ENCODE results near the gene SV2B.
A peak's percentile ranks its signal among the peaks of the same experiment; 100 is the strongest.

Gene SV2B

DNA sequence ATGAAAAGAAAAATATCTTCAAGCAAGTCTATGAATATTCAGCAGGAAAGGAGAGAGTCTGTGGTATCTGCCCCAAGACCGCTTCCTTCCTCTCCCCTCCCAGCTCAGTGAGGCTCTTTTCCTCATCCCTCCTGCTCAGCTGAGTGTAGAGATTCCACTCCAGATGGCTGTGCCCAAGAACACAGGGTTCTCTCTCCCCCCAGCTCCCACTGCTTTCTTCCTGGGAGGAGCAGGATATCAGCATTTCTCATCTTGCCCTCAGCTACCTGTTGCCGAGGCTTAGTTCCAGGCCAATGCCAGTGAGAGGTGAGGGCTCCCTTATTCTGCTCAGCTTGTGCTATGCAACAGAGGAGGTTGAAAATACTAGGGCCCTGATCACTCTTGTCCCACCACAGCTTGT, 211.9 kb downstream of the SV2B start:
- H3K27me3 ChIP-seq (ENCODE audit: low read length): no peaks in the 10 kb centered on the region
- H3K27ac ChIP-seq (ENCODE audit: low read depth, low read length): no peak overlapping the region
- H2AFZ ChIP-seq (ENCODE audit: low read depth, low read length, severe bottlenecking): no peak overlapping the region
- H3K4me3 ChIP-seq (ENCODE audit: insufficient read depth, low read length, poor library complexity, severe bottlenecking): no peak overlapping the region
- no peaks in the 10 kb centered on the region for H3F3A ChIP-seq (ENCODE audit: insufficient read depth)
- H3K9me3 ChIP-seq (ENCODE audit: insufficient read depth, low read length): no peaks in the 10 kb centered on the region
- H3K4me2 ChIP-seq (ENCODE audit: low read depth, low read length, poor library complexity, severe bottlenecking): no peak overlapping the region
- TF ChIP-seq CTCF (IDR thresholded peaks at IDR 0.05; ENCODE audit: insufficient read depth, low read length, poor library complexity, severe bottlenecking) (no peak), EZH2phosphoT487 (conservative IDR thresholded peaks at IDR 0.05; ENCODE audit: low read length) (no peak)
- no peaks in the 10 kb centered on the region for H3K79me2 ChIP-seq (ENCODE audit: insufficient read depth, low read length)
- no peaks in the 10 kb centered on the region for H3K36me3 ChIP-seq (ENCODE audit: low read length)
- H4K20me1 ChIP-seq (ENCODE audit: low read depth, low read length): no peaks in the 10 kb centered on the region
- no peak overlapping the region for H3K9ac ChIP-seq (ENCODE audit: low read length)
- H3K9me2 ChIP-seq (replicated peaks; ENCODE audit: insufficient read depth, low read length): no peaks in the 10 kb centered on the region

GRCh38 chr15:91316126-91316525, 216.1 kb downstream of the SV2B start:
- H3K9me2 ChIP-seq (replicated peaks; ENCODE audit: insufficient read depth, low read length): no peaks in the 10 kb centered on the region
- H2AFZ ChIP-seq (ENCODE audit: low read depth, low read length, severe bottlenecking): no peak overlapping the region
- H3K9ac ChIP-seq (ENCODE audit: low read length): no peak overlapping the region
- H3K4me3 ChIP-seq (ENCODE audit: insufficient read depth, low read length, poor library complexity, severe bottlenecking): no peak overlapping the region
- H3K36me3 ChIP-seq (ENCODE audit: low read length): no peaks in the 10 kb centered on the region
- H3K4me2 ChIP-seq (ENCODE audit: low read depth, low read length, poor library complexity, severe bottlenecking): no peak overlapping the region
- no peaks in the 10 kb centered on the region for H3K27me3 ChIP-seq (ENCODE audit: low read length)
- H3K9me3 ChIP-seq (ENCODE audit: insufficient read depth, low read length): no peaks in the 10 kb centered on the region
- TF ChIP-seq CTCF (IDR thresholded peaks at IDR 0.05; ENCODE audit: insufficient read depth, low read length, poor library complexity, severe bottlenecking) (no peak), EZH2phosphoT487 (conservative IDR thresholded peaks at IDR 0.05; ENCODE audit: low read length) (no peak)
- H3K79me2 ChIP-seq (ENCODE audit: insufficient read depth, low read length): no peaks in the 10 kb centered on the region
- no peaks in the 10 kb centered on the region for H4K20me1 ChIP-seq (ENCODE audit: low read depth, low read length)
- H3K27ac ChIP-seq (ENCODE audit: low read depth, low read length): no peak overlapping the region
- H3F3A ChIP-seq (ENCODE audit: insufficient read depth): no peaks in the 10 kb centered on the region

- Histone ChIP-seq H3K9ac (ENCODE audit: low read length) (no peak overlapping the region), H3K9me3 (ENCODE audit: insufficient read depth, low read length) (no peaks in the 10 kb centered on the region), H4K20me1 (ENCODE audit: low read depth, low read length) (no peaks in the 10 kb centered on the region), H3K4me3 (ENCODE audit: insufficient read depth, low read length, poor library complexity, severe bottlenecking) (no peak overlapping the region), H3K36me3 (ENCODE audit: low read length) (no peaks in the 10 kb centered on the region), H3K4me2 (ENCODE audit: low read depth, low read length, poor library complexity, severe bottlenecking) (no peak overlapping the region), H3K27me3 (ENCODE audit: low read length) (no peaks in the 10 kb centered on the region), H2AFZ (ENCODE audit: low read depth, low read length, severe bottlenecking) (no peak overlapping the region), H3K27ac (ENCODE audit: low read depth, low read length) (no peak overlapping the region), H3K9me2 (replicated peaks; ENCODE audit: insufficient read depth, low read length) (no peaks in the 10 kb centered on the region), H3F3A (ENCODE audit: insufficient read depth) (no peaks in the 10 kb centered on the region), H3K79me2 (ENCODE audit: insufficient read depth, low read length) (no peaks in the 10 kb centered on the region)
- no peak for TF ChIP-seq CTCF (IDR thresholded peaks at IDR 0.05; ENCODE audit: insufficient read depth, low read length, poor library complexity, severe bottlenecking)
- TF ChIP-seq EZH2phosphoT487 (conservative IDR thresholded peaks at IDR 0.05; ENCODE audit: low read length): no peak
These were observed 218.5 kb downstream of the SV2B start for GRCh38 chr15:91318516-91318915.

DNA sequence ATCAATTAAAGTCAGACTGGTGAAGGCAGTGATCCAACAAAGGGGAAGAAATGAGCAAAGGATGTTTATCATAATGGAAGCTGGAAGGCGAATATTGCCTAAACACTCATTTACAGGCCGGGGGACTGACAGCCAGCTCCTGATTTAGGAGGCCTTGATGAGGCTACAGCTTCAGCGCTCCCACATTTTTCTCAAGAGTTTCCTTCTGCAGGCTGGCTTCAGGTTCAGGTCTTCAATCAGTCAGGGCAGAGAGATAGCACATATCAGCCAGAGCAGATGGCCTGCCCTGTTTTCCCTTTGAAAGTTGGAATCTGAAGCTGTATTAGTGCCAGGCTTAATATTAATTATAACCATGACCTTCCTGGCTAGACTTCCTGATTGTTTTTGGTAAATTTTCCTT, 218.9 kb downstream of the SV2B start:
- Histone ChIP-seq H3K9me3 (ENCODE audit: insufficient read depth, low read length) (no peaks in the 10 kb centered on the region), H3K79me2 (ENCODE audit: insufficient read depth, low read length) (no peaks in the 10 kb centered on the region), H3K9me2 (replicated peaks; ENCODE audit: insufficient read depth, low read length) (no peaks in the 10 kb centered on the region), H3K9ac (ENCODE audit: low read length) (no peak overlapping the region), H3F3A (ENCODE audit: insufficient read depth) (no peaks in the 10 kb centered on the region), H3K27me3 (ENCODE audit: low read length) (no peaks in the 10 kb centered on the region), H3K4me3 (ENCODE audit: insufficient read depth, low read length, poor library complexity, severe bottlenecking) (no peak overlapping the region), H3K27ac (ENCODE audit: low read depth, low read length) (no peak overlapping the region), H2AFZ (ENCODE audit: low read depth, low read length, severe bottlenecking) (no peak overlapping the region), H3K4me2 (ENCODE audit: low read depth, low read length, poor library complexity, severe bottlenecking) (no peak overlapping the region), H3K36me3 (ENCODE audit: low read length) (no peaks in the 10 kb centered on the region), H4K20me1 (ENCODE audit: low read depth, low read length) (no peaks in the 10 kb centered on the region)
- TF ChIP-seq EZH2phosphoT487 (conservative IDR thresholded peaks at IDR 0.05; ENCODE audit: low read length) (0 out of 2 replicates have a peak, but pooled peaks have one; percentile 36), CTCF (IDR thresholded peaks at IDR 0.05; ENCODE audit: insufficient read depth, low read length, poor library complexity, severe bottlenecking) (no peak)

All from SU-DHL-6 (cell line).